ENCODE measurements around the gene OPALIN.

GRCh38 chr10:96299383-96299782 lies 59.4 kb downstream of the OPALIN start:
- TF ChIP-seq POLR2A (IDR thresholded peaks at IDR 0.05; ENCODE audit: low read depth), result no peak
- TF ChIP-seq CTCF (IDR thresholded peaks at IDR 0.05), result no peak

All from esophagus muscularis mucosa (tissue), 3 donors.